HG02571 (cell line): ENCODE measurements around the gene S100A9.
"Not testable (repeated sequence)": the region's sequence is repeated elsewhere in the genome, so short reads cannot be mapped to it uniquely, and the experiment has no call there.

Source experiments
- ATAC-seq: cut with Tn5 transposase; IDR thresholded peaks from one replicate; pipeline ENCODE4 v1.9.1; 2021; ENCODE audit warnings: mild to moderate bottlenecking, moderate library complexity; ENCODE audit not compliant: unreplicated experiment

S100A9 gene

DNA sequence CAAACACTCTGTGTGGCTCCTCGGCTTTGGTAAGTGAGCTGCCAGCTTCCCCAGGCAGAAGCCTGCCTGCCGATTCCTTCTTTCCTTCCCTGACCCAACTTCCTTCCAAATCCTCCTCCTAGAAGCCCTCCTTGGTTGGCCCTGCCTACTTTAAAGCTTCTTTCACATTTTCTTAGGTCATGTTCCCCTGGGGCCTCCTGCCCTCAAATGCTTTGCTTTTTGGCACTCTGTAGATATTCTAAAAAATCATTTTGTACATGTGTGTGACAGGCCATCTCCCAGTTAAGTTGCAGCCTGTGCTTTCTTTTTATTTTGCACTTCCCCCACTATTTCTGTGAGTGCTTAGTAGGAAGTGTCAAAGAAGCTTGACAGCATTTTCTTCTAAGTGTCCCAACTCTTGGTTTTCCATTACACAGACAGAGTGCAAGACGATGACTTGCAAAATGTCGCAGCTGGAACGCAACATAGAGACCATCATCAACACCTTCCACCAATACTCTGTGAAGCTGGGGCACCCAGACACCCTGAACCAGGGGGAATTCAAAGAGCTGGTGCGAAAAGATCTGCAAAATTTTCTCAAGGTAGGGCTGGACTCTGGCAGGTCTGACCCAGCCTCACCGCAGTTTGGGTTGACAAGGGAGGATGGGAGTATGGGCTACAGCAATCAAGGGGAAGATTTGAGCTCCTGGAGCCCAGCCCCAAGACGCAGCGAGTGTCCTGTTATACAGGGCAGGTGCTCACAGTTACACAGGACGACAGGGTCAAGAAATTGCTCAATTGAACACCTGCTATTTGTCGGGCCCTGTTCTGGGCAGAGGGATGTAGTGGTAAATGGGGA, at the start of gene S100A9:
Gene S100A9 (plus strand): TSS at position 2 of the 838 bp plus-strand sequence. CDS start 430 bp downstream, at position 432.
- ATAC-seq: no peak

DNA sequence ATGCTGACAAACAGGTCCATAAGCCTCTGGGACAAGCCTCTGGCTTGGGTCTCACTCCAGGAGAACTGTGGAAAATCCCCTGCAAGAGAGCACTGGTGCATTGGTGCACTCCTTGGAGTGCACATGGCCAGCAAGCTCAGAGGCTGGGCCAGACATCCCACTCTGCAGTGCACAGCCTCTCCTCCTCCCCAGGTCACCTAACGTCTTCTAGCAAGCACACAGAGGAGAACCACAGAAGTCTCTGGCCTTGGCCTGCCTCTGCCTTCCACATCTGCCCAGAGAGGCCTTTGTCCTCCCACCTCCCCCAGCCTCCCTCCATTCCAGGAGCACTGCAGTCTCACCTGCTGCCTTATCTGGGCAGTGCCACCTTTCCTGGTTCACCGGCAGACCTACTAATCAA, 49.1 kb upstream of the S100A9 start:
- ATAC-seq: no peak

DNA sequence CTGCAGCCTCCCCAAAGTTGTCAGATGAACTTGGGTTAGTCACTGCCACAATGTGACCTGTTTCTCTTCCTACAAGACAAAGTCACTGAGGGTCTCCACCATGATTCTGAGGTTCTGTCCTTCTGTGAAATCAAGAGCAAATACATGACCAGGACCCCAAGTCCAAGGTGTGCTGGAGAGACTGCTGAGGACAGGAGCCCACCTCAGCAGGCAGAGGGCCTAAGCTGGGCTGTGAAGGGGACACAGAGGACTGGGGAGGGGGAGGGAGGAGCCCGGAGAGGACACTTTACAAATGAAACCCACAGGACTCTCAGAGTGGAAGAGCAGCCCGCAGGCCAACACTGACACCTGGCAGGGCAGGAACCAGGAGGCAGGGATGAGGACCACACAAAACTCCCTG, 48.2 kb upstream of the S100A9 start:
- ATAC-seq: no peak

DNA sequence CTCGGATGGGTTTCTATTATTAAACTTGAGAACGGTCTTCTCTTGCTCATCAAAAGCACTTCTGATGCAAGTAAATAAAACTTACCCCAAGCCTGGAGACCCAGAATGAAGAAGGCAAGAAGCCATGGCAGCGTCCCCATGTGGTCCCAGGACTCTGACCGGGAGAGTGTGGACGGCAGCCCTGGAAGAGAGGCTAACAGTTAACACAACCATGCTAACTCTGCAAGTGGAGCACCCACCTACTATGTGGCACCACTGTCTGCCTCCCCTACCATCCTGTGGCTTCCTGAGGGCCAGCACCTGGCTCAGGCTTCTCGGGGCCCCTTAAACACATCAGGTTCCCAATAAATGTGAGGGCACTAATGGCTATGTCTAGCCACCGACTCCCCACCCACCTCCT, 47.1 kb upstream of the S100A9 start:
- no peak for ATAC-seq

DNA sequence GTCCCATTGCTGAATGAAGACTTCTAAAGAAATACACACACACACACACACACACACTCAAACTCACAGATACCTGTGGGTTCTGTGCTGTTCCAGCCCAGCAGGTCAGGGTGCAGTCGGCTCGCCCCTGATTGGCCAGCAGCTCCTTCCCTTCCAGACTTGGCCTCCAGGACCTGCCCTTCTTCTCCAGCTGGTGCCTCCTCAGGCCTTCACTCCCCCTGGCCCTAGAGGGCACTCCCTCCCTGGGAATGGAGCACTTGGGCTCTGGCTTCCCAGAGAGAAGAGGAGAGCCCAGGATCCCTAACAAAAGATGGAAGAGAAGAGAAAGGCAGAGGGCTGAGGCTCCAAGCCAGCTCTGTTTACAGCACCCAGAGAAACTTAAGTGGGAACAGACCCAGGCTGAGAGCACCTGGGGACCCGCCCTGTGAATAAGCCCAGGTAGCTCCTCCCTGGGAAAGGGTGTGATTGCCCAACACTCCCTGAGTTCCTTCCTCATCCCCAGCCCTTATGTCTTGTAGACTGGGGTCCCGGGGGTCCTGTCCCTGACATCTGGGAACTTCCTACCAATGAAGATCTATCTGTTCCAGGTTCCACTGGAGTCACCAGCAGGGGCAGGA, 45.0 kb upstream of the S100A9 start, which contains the start of gene PGLYRP3:
Gene PGLYRP3 (minus strand): TSS at position 383 of the 617 bp plus-strand sequence. CDS start 2,287 bp downstream, outside the sequence.
- ATAC-seq: no peak

DNA sequence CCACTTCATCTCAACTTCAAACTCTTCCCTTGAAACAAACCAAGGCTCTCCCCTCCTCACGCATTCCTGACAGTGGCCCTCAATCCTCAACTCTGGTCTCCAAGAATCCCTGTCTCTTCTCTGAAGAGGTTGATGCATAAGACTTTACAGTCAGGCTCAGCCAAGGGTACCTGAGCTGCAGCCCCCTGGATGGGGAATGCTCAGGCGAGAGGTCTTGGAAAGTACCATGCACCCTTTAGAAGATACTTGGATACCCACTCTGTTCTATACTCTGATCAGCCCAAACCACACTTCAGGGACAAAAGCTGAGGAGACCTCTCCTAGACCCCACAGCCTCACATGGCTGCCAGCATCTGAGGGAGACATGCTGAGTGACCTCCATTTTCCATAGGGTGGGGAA, 44.4 kb upstream of the S100A9 start:
- no peak for ATAC-seq

DNA sequence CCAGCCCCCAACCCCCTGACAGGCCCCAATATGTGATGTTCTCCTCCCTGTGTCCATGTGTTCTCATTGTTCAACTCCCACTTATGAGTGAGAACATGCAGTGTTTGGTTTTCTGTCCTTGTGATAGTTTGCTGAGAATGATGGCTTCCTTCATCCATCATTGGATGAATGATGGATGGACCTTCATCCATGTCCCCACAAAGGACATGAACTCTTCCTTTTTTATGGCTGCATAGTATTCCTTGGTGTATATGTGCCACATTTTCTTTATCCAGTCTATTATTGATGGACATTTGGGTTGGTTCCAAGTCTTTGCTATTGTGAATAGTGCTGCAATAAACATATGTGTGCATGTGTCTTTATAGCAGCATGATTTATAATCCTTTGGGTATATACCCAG, 43.3 kb upstream of the S100A9 start:
- ATAC-seq: not testable (repeated sequence)

DNA sequence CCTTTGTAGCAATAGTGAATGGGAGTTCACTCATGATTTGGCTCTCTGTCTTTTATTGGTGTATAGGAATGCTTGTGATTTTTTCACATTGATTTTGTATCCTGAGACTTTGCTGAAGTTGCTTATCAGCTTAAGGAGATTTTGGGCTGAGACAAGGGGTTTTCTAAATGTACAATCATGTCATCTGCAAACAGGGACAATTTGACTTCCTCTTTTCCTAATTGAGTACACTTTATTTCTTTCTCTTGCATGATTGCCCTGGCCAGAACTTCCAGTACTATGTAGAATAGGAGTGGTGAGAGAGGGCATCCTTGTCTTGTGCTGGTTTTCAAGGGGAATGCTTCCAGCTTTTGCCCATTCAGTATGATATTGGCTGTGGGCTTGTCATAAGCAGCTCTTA, 41.6 kb upstream of the S100A9 start:
- not testable (repeated sequence) for ATAC-seq

DNA sequence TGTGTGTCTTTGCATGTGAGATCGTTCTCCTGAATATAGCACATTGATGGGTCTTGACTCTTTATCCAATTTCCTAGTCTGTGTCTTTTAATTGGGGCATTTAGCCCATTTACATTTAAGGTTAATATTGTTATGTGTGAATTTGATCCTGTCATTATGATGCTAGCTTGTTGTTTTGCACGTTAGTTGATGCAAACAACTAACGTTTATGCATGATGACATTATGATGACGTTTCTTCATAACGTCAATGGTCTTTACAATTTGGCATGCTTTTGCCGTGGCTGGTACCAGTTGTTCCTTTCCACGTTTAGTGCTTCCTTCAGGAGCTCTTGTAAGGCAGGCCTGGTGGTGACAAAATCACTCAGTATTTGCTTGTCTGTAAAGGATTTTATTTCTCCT, 39.5 kb upstream of the S100A9 start:
- ATAC-seq: not testable (repeated sequence)

DNA sequence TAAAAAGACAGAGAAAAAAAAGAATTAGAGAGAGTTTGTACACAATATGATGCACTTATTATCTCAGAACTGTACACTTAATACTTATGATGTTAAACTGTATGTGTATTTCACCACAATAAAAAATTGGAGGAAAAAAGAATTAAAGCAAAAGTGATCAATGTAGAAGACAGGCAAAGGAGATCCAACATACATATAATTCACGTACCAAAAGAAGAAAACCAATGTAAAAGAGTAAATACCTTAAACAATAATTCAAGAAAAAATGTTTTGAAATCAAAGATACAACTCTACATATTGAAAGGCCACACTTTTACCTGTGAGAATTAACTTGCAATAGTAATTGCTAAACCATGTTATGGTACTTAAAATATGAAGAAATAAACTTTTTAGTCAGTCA, 35.1 kb upstream of the S100A9 start:
- ATAC-seq: no peak

DNA sequence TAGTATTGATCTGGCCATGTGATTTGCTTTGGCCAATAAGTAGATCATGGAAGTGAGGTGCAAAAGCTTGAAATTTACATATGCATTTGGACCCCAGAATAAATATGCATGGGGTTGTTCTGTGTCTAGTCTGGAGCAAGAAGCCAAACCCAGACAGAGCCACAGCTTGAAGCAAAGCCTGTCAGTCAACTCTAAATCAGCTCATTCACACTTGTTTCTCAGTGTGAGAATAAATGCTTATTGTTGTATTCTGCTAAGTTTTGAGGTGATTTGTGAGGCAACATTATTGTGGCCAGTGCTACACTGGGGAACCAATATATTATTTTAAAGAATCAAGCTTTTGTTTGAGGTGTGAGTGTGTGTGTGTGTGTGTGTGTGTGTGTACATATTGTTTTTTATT, 32.7 kb upstream of the S100A9 start:
- no peak for ATAC-seq

DNA sequence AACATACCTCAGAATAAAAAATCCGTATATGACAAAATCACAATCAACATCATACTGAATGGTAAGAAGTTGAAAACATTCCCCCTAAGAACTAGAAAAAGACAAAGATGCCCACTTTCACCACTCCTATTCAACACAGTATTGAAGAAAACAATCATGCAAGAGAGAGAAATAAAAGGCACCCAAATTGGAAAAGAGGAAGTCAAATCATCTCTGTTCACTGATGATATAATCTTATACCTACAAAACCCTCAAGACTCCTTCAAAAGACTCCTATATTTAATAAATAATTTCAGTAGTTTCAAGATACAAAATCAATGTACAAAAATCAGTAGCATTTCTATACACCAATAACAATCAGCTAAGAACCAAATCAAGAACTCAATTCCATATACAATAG, 23.8 kb upstream of the S100A9 start:
- no peak for ATAC-seq

DNA sequence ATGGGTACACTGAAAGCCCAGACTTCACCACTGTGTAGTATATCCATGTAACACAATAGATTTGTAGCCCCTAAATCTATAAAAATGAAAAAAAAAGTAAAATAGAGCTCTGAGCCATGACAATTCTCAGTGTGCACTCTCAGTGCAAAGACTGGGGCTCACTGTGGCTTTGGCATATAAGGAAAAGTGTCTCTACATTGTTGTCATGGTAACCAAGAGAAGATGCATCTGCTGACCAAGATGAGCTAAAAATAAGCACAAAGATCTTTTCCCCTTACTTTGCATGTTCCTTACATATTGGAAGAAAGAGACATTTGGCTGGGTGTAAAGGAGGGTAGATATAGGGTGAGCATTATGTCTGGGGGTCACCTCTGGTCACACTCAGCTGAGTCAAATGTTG, 21.0 kb upstream of the S100A9 start:
- ATAC-seq: no peak

DNA sequence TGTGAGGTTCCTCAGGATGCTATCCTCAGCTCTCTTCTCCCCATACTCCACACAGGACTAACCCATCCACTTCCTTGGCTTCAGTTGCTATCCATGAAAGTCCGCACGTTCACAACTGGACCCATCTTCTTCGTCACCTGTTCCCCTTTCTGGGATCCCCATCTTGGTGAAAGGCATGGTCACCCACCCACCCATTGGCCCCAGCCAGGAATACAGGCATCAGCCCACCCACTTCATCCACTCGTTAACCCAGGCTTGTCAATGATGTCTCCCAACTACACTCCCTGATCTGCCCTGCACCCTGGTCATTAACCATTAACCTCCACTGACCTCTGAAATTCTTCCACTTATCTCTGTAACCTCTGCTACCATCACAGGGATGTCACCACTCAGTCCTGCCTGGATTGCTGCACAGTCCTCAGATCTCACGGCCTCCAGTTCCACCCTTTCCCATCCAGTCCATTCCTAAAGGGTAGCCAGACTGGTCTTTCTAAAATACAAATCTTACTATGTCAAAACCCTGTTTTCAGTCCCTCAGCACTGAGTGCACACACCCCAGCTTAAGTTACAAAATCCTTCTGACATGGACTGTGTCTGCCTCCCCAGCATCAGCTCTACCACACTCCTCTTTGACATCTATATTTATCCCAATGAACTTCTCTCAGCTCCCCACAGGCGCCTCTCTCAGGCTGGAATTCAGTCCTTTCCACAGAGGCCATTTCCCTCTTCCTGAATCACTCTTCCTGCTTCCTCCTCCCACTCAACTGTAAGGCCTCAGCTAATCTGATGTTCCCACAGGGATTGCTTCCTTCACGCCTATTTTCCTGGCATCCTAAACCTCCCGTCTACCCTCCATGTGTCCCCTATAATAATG, 19.4 kb upstream of the S100A9 start:
- ATAC-seq: no peak

DNA sequence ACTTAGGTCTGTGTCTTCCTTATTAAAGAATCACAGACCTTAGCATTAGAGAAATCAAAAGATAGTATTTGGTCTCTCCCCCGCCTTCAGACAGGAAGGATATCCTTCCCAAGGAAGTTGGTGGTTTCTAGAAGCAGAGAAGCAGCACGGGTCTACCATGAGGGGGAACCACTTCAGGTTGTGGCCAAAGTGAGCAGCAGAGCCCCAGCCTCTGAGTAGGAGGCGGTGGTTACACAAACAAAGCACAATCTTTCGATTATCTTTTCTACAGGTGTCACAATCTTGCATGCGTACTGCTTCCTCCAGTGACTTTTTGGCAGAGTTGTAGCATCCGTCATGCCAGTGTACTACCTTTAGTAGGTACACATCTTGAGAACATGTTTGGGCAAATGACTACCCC, 17.9 kb upstream of the S100A9 start:
- no peak for ATAC-seq

DNA sequence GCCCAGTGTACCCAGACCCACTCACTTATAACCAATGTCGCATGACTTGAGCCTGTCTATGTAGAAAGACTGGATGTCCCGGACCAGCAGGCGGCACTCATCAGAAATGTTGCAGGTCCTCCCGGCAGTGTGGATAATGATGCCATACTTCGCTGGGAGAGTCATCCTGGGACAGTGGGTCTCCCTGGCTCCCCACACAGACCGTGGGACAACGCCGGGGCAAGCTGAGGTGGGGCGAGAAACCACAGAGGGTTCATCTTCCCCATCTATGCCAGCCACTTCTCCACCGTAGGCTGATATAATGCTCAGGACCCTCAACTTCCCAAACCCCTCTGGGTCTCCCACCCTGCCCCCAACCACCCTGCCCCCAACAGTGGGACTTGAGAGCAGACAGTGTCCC, 17.3 kb upstream of the S100A9 start:
- ATAC-seq: no peak

DNA sequence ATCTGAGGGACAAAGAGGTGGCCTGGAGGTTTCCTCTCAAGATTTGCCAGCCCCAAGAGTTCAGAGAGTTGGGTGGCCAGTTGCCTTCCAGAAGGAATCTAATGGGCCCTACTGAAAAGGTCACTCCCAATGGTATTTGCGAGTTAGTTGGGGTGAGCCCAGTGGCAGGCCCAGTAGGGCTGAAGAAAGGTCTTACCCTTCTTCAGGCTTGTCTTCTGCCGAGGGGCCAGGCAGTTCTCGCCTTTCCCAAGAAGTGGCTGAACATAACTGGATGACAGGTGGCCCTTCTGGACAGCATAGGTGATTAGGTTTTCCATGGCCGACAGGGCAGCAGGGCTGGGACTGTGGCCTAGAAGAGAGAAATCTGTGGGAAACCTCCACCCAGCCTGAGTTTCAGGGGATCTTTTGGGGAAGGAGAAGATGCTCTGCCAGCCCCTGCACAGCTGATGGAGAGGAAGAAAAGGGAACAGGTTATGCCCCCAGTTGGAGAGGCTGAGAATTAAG, 16.2 kb upstream of the S100A9 start:
- no peak for ATAC-seq

DNA sequence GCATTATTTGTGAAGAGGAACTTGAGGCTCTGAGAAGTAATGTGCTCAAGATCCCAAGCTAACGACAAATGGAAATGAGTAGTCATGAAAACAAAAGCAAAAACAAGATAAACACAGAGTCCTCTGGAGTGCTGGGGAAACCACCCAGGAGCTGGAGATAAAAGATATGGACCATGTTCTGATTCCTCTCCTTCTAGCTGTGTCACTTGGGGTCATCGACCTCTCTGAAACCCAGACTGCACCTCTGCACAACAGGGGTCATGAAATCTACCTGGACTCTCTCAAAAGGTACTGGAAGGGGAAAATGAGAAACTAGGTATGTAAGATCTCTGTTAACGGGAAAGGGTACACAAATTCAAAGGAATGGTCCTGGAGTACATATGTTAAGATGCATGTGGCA, 15.5 kb upstream of the S100A9 start:
- no peak for ATAC-seq

DNA sequence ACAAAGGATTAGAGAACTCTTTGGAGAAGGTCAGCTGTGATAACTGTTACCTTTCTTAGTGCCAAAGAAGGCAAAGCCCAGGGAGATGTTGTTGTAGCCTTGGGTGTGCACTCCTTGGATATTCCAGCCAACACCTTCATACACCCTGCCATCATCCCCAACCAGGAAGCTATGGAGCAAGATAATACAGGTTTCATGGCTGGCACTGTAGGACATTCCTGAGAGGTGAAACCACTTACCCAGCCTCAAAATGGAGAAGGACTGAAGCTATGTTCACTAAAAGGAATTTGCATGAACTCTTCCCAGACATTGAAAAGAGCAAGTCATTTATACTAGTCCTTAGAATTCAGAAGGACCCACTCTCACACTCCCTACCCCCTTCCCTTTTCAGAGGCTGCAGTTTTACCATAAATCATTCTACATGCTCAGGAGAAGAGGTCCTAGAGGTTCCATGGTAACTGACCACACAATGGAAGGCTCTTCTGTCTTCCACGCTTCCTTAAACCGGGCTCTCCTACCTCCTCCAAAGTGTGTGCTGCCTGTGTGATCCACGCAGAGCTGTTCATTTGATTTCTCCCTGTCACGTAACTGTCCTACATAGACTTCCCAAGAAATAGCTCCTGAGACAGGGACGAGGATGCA, 14.5 kb upstream of the S100A9 start:
- ATAC-seq: no peak

DNA sequence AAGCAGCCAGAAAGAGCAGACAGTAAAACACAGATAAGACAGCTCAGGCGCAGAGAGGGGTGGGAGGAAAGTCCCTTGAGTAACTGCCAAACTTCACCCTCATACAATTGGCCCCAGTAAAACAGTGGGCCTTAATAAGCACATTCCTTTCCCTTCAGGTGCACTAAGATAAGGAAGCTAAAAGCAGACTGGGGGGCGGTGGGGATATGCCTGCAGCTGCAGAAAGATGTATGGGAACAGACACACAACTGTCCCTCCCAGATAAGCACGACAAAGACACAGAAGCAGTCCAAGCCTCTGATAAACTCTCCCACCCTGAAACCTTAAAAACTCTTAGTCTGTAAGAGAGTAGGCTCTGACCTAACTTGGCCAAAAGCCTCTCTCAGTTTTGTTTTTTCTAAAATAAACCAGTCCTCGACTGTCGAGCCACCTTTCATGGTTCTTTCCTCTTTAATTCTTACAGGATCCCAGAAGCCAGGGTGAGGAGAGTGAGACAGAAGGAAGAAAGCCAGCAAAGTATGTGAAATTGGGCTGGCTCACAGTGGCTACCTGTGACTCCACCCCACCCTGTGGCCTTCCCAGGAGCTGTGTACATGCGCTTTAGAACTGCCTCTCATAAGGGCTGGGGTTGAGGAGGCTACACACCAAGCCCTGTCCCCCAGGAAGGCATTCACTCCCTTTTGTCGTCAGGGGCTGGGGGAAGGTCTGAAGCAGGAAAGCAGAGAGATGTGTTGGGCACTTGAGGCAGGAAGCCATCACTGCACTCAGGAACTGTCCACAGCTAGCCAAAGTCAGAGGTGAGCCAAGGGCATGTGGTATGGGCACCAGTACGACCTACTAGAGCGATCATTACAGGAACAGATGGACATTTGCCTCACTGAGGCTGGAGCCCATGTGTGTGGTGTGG, 13.6 kb upstream of the S100A9 start:
- no peak for ATAC-seq
